ENCODE measurements around the gene CHAD.

CHAD gene

GRCh38 chr17:50458701-50459676 is 9.7 kb downstream of the CHAD start:
- no peak for DNase-seq (ENCODE audit: low read depth in 2 of 2)

DNA sequence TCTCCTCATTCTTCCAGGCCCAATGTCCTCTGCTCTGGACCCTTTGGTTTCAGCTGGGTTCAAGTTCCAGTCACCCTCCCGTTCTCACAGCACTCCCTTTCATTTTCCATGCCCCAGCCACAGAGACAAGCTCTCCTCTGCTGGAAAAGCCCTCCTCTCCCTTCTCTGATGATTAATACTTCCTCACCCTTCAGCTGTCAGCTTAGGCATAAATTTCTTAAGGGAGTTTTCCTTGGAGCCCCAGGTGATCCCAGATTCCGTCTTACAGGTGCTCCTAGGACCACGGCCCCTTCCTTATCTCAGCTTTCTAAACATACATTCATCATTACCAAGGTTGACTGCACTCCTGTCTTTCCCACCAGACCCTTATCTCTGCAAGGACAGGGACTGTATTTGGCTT is 10.4 kb downstream of the CHAD start:
- DNase-seq (ENCODE audit: low read depth in 2 of 2): no peak

- DNase-seq (ENCODE audit: low read depth in 2 of 2): no peak
These were observed 11.1 kb downstream of the CHAD start for GRCh38 chr17:50457621-50458020.

GRCh38 chr17:50453901-50454300 is 14.8 kb downstream of the CHAD start:
- DNase-seq (ENCODE audit: low read depth in 2 of 2): no peak

GRCh38 chr17:50452630-50453300 is 15.9 kb downstream of the CHAD start:
- no peak for DNase-seq (ENCODE audit: low read depth in 2 of 2)

DNA sequence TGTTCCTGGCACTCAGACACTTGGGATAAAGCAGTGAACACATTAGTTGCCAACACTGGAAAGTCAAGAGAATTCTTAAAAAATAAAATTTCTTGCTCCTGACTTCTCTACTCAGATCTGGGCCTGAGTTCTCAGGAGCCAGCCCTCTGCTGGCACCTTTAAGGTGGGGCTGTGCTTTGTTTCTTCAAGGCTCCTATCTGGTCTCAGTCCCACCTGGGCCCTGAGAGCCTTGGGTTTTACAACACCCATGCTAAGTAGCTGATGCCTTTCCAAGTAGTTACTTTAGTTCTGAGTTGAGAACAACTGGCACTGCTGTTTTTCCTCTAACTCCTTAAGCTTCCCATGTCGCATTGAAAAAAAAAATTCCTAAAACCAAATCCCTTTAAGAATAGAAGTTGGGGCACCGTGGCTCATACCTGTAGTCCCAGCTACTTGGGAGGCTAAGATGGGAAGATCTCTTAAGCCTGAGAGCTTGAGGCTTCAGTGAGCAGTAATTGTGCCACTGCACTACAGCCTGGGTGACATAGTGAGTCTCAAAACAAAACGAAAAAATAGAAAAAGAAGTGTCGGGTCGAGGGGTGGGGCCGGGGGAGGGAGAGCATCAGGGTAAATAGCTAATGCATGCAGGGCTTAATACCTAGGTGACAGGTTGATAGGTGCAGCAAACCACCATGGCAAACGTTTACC is 16.6 kb downstream of the CHAD start:
- DNase-seq (ENCODE audit: low read depth in 2 of 2): no peak

DNA sequence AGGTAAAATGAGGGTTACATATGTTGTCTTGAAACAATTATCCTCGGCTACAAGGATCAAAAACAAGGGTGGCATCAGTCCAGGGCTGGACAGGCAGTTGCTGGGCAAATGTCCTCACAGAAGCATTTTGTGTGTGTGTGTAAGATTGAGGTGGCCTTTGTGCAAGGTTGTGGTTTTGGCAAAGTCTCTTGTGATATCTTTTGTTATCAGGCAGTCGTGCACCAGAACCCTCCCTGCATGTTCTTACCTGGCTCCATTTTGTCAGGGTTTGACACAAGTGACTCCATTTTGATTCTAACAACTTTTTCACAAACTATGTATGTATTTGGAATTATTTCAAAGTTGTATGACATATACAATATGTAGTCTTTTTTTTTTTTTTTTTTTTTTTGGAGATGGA is 20.0 kb downstream of the CHAD start:
- no peak for DNase-seq (ENCODE audit: low read depth in 2 of 2)

DNA sequence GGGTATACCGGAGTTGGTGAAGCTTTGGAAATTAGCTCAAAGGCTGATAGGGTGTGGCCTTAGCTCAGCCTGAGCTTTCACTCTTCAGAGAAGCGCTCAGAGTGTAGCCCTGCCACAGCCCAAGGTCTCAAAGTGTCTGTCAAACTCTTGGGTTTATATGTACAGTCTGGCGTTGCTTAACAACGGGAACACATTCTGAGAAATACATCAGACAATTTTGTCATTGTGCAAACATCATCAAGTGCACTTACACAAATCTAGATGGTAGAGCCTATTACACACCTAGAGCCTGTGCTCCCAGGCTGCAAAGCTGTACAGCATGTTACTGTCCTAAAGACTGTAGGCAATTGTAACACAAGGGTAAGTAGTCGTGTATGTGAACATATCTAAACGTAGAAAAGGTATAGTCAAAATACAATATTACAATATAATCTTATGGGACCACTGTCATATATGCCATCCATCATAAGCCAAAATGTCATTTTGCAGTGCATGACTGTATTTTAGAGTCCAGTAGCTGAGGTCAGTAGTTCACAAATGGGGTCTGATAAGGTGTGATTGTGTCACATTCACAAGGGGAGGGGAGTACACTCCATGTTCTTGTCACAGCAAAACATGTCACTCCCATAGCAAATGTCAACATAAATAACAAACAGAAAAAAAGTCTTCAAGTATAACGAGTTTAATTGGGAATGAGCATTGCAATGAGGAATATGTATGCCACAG is 20.6 kb downstream of the CHAD start:
- DNase-seq (ENCODE audit: low read depth in 2 of 2): no peak

GRCh38 chr17:50445730-50446325 is 22.9 kb downstream of the CHAD start:
- DNase-seq (ENCODE audit: low read depth in 2 of 2): no peak

DNA sequence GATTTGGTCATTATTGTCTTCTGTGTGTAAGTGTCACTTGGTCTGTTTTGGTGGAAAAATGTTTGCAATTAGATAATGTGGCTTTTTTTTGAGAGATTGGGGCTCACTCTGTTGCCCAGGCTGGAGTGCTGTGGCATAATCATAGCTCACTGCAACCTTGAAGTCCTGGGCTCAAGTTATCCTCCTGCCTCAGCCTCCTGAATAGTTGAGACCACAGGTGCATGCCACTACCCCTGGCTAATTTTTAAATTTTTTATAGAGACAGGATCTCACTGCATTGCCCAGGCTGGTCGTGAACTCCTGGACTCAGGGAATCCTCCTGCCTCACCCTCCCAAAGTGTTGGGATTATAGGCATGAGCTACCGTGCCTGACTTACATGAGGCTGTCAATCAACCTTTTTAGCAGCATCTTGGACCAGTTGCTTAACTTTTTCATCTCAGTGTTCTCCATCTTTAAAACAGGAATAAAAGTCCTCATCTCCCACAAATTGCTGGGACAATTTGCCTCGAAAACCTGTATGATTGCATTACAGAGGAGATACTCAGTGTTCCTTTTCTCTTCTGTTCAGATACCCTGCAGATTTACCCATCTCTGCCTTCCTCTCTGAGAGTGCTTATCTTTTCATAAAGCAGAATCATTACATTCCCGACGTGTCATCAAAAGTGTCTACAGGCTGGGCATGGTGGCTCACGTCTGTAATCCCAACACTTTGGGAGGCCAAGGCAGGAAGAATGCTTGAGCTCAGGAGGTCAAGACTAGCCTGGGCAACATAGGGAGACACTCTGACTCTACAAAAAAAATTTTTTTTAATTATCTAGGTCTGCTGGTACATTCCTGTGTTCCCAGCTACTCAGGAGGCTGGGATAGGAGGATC is 23.6 kb downstream of the CHAD start:
- no peak for DNase-seq (ENCODE audit: low read depth in 2 of 2)

GRCh38 chr17:50443505-50443974 is 25.1 kb downstream of the CHAD start:
- DNase-seq (ENCODE audit: low read depth in 2 of 2): no peak

- no peak for DNase-seq (ENCODE audit: low read depth in 2 of 2)
These were observed 27.5 kb downstream of the CHAD start for GRCh38 chr17:50440838-50441829.

DNA sequence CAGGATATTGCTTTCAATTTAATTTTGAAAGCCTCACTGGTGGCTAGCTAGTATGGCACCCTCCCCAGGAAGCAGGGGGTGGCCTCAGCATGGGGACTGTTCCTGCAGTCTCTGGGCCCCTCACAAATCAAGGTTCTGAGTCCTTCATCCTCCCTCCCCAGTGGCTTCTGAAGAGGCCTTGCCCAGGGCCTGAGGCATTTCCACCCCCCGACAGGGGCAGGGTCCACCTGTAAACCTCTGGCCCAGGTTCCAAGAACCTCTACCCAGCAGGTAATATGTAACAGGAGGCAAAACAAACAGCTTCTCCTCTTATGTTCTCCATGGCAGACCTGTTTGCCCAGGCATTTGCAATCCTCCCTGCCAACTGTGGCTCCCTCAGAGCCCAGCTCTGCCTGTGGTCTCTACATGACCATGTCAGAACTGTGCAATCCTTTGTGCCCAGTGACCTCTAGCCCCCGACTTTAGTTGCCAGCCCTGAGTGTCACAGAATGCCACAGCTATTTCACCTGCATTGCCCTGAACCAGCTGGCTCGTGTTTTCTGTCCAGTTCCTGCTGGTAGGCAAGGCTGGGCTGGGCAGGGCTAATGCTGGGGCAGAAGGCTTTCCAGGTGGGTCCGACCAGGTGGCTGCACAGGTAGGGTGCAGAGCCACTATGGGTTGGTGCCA is 28.4 kb downstream of the CHAD start:
- no peak for DNase-seq (ENCODE audit: low read depth in 2 of 2)

DNA sequence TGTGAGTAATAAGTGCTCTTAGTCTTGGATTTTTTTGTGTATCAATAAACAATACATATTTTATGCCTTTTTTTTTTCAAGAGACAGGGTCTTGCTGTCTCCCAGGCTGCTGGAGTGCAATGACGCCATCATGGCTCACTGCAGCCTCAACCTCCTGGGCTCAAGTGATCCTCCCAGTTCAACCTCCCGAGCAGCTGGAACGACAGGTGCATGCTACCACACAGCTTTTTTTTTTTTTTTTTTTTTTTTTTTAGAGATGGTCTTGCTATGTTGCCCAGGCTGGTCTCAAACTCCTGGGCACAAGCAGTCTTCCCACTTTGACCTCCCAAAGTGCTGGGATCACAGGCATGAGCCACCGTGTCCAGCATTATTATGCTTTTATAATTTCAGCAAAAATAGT is 29.7 kb downstream of the CHAD start:
- DNase-seq (ENCODE audit: low read depth in 2 of 2): no peak

GRCh38 chr17:50437409-50437808 is 31.3 kb downstream of the CHAD start:
- DNase-seq (ENCODE audit: low read depth in 2 of 2): no peak

DNA sequence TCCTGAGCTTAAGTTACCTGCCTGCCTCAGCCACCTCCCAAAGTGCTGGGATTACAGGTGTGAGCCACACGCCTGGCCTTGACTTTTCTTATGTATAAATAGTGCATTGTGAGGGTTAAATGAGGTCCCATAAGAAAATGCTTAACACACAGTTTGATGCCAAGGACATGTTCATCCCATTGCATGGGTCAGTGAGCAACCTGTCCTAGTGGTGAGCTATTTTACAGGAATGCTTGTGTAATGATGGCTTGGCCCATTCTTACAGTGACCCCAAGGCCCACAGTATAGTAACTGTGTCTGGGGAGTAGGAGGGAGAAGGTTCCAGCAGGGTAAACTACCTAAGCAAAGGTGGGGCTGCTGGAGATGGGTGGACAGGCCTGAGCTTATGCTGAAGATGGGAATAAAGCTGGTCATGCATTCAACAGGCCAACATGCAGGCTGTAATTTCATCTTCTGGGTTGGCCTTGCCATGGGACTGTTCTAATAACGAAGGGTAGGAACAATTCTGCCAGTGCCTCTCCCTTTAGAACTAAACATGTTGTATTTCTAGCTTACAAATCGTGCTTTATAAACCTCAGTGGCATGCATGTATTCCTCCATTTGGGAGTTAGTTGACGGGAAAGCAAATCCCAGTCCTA is 36.4 kb downstream of the CHAD start:
- DNase-seq (ENCODE audit: low read depth in 2 of 2): no peak

GRCh38 chr17:50430821-50431618 is 37.7 kb downstream of the CHAD start:
- no peak for DNase-seq (ENCODE audit: low read depth in 2 of 2)

Data from stimulated activated CD8-positive, alpha-beta memory T cell treated with anti-CD3 and anti-CD28 coated beads, Interleukin-7, amount 100 ng/mL, for 4 hours (primary cell).